ENCODE data around the gene PVALB. TPM values are rescaled to one million over a fixed set of nuclear protein-coding genes. Genes with fewer than 3 reads are reported as not detected.

The PVALB gene
- total and polyA plus RNA-seq, 2 donors (not counting 1 experiment from before 2014, with no cell fraction given), result not detected

DNA sequence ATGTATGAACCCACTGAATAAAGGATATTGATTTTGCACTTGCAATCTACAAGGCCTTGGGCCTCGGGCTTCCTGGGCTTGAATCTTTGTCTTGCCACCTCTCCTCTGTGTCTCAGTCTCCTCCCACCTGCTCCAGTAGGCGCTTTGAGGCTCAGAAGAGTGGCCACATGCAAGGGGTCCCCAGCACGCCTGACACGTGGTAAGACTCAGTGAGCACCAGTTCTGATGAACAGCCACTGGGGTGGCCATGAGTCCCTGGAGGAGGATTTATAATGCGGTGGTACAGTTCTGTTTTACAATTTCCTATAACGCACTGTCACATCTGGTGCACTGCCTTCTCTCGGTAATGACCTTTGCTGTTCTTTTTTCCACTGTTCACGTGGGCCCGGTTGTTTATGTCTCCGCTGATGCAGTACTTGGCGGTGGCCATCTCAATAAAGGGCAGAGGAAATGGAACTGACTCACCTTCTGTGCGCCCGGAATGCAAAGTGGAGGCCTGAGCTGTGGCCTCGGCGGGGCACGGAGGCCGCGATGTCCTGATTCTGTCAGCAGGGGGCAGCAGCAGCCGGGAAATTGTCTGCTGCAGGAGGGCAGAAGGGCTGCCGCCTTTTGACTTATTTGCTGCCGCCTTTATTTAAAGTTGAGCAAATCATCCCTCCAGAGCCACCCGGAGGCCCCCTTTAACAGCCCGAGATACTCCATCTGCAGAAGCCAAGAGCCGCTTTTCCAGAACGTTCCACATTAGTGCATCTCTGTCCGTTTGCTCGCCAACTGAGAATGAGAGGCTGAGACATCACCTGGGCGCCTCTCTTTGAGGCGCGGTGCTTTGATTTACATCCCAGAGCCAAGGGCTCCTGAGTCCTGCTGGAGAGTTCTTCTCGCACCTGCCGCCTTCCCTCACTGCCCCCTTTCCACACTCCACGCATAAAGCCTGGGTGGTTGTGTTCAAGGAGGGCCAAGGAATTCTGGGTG, 34.9 kb downstream of the PVALB start:
- H3K9me3 Mint-ChIP-seq (ENCODE audit: insufficient read depth), result no peaks in the 10 kb centered on the region
- H2AFZ ChIP-seq (ENCODE audit: insufficient read depth, low read depth, low read length, poor library complexity, severe bottlenecking), result peak overlapping the region; percentile 32
- peak overlapping the region; percentile 34 for H3K4me2 ChIP-seq (replicated peaks; ENCODE audit: low read depth, low read length, poor library complexity, severe bottlenecking)
- CTCF ChIA-PET, result interaction anchor here (0.6 to 7.9 kb wide), 18 partner anchors 8 to 759 kb away, joined by 3 to 115 read pairs (median 4); partner anchors contain the start of gene NCF4
- no peak overlapping the region for H3K9ac ChIP-seq (ENCODE audit: low read length)
- H3K27me3 Mint-ChIP-seq, result peaks cover 18% of the 10 kb centered on the region
- no peaks in the 10 kb centered on the region for H3K36me3 ChIP-seq (replicated peaks in 1 of 2; ENCODE audit: control extremely low read depth in 1 of 2, control insufficient read depth in 1 of 2, extremely low read depth in 1 of 2, insufficient read depth in 2 of 2, low read length in 1 of 2)
- POLR2A ChIA-PET, result interaction anchor here (1.5 to 2.3 kb wide), 3 partner anchors 74 to 196 kb away, joined by 5 to 8 read pairs (median 5); partner anchors contain the start of gene NCF4
- peaks cover 0 to 6% (median 0%) of the 10 kb centered on the region in 4 experiments for H3K27me3 ChIP-seq (replicated peaks in 1 of 4; ENCODE audit: control extremely low read depth in 1 of 4, control insufficient read depth in 3 of 4, insufficient read depth in 4 of 4, low read length in 3 of 4)
- ATAC-seq (ENCODE audit: low read depth) (peak; percentile 97), DNase-seq (peak; percentile 86)
- H3K4me1 Mint-ChIP-seq, result peaks cover 13% of the 10 kb centered on the region
- TF ChIP-seq EZH2 (IDR thresholded peaks at IDR 0.05; ENCODE audit: borderline replicate concordance, insufficient read depth, low read depth, low read length, poor library complexity, severe bottlenecking), result no peak
- TF ChIP-seq, protein P1, sequence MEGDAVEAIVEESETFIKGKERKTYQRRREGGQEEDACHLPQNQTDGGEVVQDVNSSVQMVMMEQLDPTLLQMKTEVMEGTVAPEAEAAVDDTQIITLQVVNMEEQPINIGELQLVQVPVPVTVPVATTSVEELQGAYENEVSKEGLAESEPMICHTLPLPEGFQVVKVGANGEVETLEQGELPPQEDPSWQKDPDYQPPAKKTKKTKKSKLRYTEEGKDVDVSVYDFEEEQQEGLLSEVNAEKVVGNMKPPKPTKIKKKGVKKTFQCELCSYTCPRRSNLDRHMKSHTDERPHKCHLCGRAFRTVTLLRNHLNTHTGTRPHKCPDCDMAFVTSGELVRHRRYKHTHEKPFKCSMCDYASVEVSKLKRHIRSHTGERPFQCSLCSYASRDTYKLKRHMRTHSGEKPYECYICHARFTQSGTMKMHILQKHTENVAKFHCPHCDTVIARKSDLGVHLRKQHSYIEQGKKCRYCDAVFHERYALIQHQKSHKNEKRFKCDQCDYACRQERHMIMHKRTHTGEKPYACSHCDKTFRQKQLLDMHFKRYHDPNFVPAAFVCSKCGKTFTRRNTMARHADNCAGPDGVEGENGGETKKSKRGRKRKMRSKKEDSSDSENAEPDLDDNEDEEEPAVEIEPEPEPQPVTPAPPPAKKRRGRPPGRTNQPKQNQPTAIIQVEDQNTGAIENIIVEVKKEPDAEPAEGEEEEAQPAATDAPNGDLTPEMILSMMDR (IDR thresholded peaks at IDR 0.05), result peak; percentile 96
- H3K27ac Mint-ChIP-seq, result peak overlapping the region; percentile 96
- H3K79me2 ChIP-seq (ENCODE audit: control insufficient read depth, insufficient read depth, low read length), result no peaks in the 10 kb centered on the region
- no peak overlapping the region for H3K27ac ChIP-seq (ENCODE audit: low read length in 2 of 2)
- H3K4me3 Mint-ChIP-seq, result peak overlapping the region; percentile 75
- H3K4me3 ChIP-seq (ENCODE audit: control extremely low read depth in 1 of 5, extremely low read depth in 1 of 5, insufficient read depth in 1 of 5, low read depth in 2 of 5, low read length in 4 of 5), result no peak overlapping the region
- 26% methylated on average over 29 of the region's 33 CpGs for WGBS (ENCODE audit: insufficient coverage)
- no peaks in the 10 kb centered on the region for H4K20me1 ChIP-seq (ENCODE audit: control insufficient read depth, insufficient read depth, low read length, poor library complexity, severe bottlenecking)
- H3K9me3 ChIP-seq (ENCODE audit: control extremely low read depth in 1 of 3, control insufficient read depth in 2 of 3, insufficient read depth in 1 of 3, low read length in 2 of 3), result peaks cover 0 to under 1% (median 0%) of the 10 kb centered on the region in 3 donors
- H3K4me1 ChIP-seq (ENCODE audit: control insufficient read depth in 2 of 2, insufficient read depth in 2 of 2, low read length in 2 of 2), result peaks cover under 1 to 16% of the 10 kb centered on the region in 2 donors
- intact Hi-C loops (cut with micrococcal nuclease), result loop anchor here (1.0 kb wide), 5 partner anchors 25 to 262 kb away; no protein-coding TSS in a partner anchor
